Activated B cell treated with CpG ODN at 0.5 μM for 24 hours (primary cell): ENCODE measurements around the gene NPLOC4. TPM values are rescaled to one million over a fixed set of nuclear protein-coding genes. Genes with fewer than 3 reads are reported as not detected.
A peak's percentile ranks its signal among the peaks of the same experiment; 100 is the strongest.

Experiments used
- ATAC-seq: fragments of 200-7000 bp; cut with Tn5 transposase; one replicate; pipeline ENCODE4 v1.10.0; 2021; ENCODE audit warnings: low read depth, mild to moderate bottlenecking, moderate library complexity
- CTCF ChIA-PET: fragments of 350-600 bp; sonication (Branson Sonifier 250); formaldehyde crosslinking; loops from one replicate; lab custom pipeline; 2021; ENCODE audit warnings: antibody characterized with exemption; lab: Charles Lee
- POLR2A ChIA-PET: fragments of 350-600 bp; sonication (Branson Sonifier 250); formaldehyde crosslinking; loops from one replicate; lab custom pipeline; 2021; ENCODE audit warnings: antibody characterized with exemption; lab: Charles Lee
- DNase-seq: peaks from one replicate; pipeline ENCODE4 v3.0.0; 2022
- H3K27ac Mint-ChIP-seq: one replicate; pipeline ENCODE4 v1.8.0; 2020; ENCODE audit warnings: mixed read lengths
- H3K27me3 Mint-ChIP-seq: one replicate; pipeline ENCODE4 v1.8.0; 2021; ENCODE audit warnings: mixed read lengths
- H3K36me3 Mint-ChIP-seq: one replicate; pipeline ENCODE4 v1.8.0; 2021; ENCODE audit warnings: low read depth, mixed read lengths
- H3K4me1 Mint-ChIP-seq: one replicate; pipeline ENCODE4 v1.8.0; 2021; ENCODE audit warnings: mixed read lengths
- H3K4me3 Mint-ChIP-seq: one replicate; pipeline ENCODE4 v1.8.0; 2020; ENCODE audit warnings: mild to moderate bottlenecking, mixed read lengths
- H3K9me3 Mint-ChIP-seq: one replicate; pipeline ENCODE4 v1.8.0; 2020; ENCODE audit warnings: mixed read lengths
- intact Hi-C: fragments of 100-400 bp; cut with micrococcal nuclease; formaldehyde crosslinking; loops from one replicate; pipeline ENCODE4 v1.15.1; 2024
- total RNA-seq: library from RNA; stranded (reverse); gene quantifications from 2 replicates; pipeline ENCODE4 v1.2.3, GENCODE V29; 2022
- TF ChIP-seq, protein P1 (sequence below): fragments of 200-600 bp; IDR thresholded peaks from one replicate; pipeline ENCODE4 v1.8.0; 2022; ENCODE audit warnings: antibody characterized with exemption, mild to moderate bottlenecking

Gene NPLOC4
- total RNA-seq, 1 donor from 2014 or later = 132 TPM

DNA sequence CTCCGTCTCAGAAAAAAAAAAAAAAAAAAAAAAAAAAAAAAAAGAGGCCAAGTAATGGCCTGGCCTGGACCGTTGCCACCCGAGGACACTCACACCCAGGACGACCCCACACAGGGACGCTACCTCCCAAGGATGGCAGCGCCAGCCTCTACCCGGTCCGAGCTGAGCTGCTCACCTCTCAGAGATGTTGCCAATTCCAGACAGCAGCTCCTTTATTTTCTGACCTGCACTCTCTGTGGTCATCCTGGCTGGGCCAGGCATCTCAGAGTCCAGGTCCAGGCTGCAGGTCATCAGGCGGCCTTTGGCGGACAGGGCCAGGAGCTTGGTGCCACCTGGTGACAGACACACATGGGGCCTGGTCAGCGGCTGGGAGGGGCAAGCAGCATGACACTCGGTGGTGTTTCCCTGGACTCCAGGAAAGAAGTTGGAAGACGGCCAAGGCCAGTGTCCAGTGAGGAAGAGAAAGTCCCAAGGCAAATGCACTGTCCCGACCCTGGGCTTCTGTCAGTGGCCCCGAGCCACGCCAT is 87.8 kb downstream of the NPLOC4 start:
- no peak overlapping the region for H3K27ac Mint-ChIP-seq

DNA sequence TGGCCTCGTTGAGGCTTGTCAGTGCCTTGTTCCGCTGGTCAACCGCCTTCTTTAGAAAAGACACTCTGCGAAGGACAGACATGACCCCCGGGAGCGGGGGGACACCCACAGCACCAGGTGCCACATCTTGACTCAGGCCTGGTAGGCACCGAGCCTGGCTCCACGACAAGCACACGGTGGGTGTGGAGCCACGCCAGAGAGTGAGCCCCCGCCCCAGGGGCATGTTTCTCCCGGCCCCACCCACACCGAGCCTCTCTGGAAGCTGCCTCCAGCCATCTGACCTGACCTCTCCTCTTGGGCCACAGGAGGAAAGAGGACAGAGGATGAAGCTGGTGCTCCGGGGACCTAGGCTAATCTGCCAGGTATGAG is 89.3 kb downstream of the NPLOC4 start:
- H3K4me3 Mint-ChIP-seq = no peak overlapping the region
- peaks cover 67% of the 10 kb centered on the region for H3K36me3 Mint-ChIP-seq
- no peaks in the 10 kb centered on the region for H3K9me3 Mint-ChIP-seq
- ATAC-seq = no peak
- POLR2A ChIA-PET = no interaction called here
- no peak for DNase-seq
- no peak overlapping the region for H3K27ac Mint-ChIP-seq
- intact Hi-C loops = no loop called here
- peaks cover 23% of the 10 kb centered on the region for H3K4me1 Mint-ChIP-seq
- TF ChIP-seq, protein P1, sequence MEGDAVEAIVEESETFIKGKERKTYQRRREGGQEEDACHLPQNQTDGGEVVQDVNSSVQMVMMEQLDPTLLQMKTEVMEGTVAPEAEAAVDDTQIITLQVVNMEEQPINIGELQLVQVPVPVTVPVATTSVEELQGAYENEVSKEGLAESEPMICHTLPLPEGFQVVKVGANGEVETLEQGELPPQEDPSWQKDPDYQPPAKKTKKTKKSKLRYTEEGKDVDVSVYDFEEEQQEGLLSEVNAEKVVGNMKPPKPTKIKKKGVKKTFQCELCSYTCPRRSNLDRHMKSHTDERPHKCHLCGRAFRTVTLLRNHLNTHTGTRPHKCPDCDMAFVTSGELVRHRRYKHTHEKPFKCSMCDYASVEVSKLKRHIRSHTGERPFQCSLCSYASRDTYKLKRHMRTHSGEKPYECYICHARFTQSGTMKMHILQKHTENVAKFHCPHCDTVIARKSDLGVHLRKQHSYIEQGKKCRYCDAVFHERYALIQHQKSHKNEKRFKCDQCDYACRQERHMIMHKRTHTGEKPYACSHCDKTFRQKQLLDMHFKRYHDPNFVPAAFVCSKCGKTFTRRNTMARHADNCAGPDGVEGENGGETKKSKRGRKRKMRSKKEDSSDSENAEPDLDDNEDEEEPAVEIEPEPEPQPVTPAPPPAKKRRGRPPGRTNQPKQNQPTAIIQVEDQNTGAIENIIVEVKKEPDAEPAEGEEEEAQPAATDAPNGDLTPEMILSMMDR = no peak
- CTCF ChIA-PET = no interaction called here
- H3K27me3 Mint-ChIP-seq = no peaks in the 10 kb centered on the region

More for the DNA sequence above, 87.8 kb downstream of the NPLOC4 start:
- ATAC-seq (no peak), DNase-seq (no peak)
- CTCF ChIA-PET = no interaction called here
- Mint-ChIP-seq H3K27me3 (no peaks in the 10 kb centered on the region), H3K36me3 (peaks cover 60% of the 10 kb centered on the region), H3K4me1 (peaks cover 36% of the 10 kb centered on the region), H3K4me3 (peak overlapping the region; percentile 53), H3K9me3 (no peaks in the 10 kb centered on the region)
- intact Hi-C loops = no loop called here
- TF ChIP-seq, protein P1 = no peak
- POLR2A ChIA-PET = interaction anchor here (8.1 kb wide), 1 partner anchor 35 kb away, joined by 188 read pairs; the partner anchor contains the start of gene ACTG1

DNA sequence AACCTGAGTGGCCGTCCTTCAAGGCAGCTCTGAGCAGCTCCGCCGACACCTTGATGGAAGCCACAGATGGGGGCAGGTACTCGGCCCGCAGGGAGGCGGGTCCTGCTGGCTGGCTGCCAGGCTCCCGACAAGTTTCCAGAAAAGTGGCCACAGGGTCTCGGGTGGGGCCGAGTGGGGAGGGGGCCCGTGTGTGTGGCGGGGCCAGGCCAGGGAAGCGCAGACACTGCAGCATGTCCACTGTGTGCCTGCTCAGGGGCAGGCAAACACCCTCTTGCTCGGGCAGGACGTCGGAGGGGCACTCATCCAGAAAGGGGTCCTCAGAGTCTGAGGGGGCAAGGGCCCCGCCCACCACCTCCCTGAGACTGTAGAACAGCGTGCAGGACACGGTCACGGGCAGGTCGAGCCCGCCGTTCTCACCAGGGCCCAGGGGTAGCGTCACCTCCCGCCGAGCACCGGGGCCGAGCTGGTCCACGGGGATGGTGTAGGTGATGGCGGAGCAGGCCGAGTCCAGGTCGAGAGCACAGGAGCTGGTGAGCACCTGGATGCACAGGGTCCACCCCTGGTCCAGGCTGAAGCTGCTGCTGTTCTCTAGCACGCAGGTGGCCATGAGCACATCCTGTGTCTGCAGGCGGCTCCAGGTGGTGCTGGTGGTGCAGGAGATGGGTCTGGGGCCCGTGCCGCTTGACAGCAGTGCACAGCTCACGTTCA is 89.9 kb downstream of the NPLOC4 start:
- Mint-ChIP-seq H3K27ac (no peak overlapping the region), H3K4me1 (peaks cover 23% of the 10 kb centered on the region), H3K9me3 (no peaks in the 10 kb centered on the region), H3K4me3 (no peak overlapping the region), H3K36me3 (peaks cover 72% of the 10 kb centered on the region), H3K27me3 (no peaks in the 10 kb centered on the region)
- CTCF ChIA-PET = no interaction called here
- POLR2A ChIA-PET = interaction anchor here (0.7 to 1.3 kb wide), 2 partner anchors 9 to 30 kb away, joined by 3 to 4 read pairs; no protein-coding TSS in a partner anchor
- intact Hi-C loops = no loop called here
- no peak for ATAC-seq
- DNase-seq = no peak
- TF ChIP-seq, protein P1 = no peak

DNA sequence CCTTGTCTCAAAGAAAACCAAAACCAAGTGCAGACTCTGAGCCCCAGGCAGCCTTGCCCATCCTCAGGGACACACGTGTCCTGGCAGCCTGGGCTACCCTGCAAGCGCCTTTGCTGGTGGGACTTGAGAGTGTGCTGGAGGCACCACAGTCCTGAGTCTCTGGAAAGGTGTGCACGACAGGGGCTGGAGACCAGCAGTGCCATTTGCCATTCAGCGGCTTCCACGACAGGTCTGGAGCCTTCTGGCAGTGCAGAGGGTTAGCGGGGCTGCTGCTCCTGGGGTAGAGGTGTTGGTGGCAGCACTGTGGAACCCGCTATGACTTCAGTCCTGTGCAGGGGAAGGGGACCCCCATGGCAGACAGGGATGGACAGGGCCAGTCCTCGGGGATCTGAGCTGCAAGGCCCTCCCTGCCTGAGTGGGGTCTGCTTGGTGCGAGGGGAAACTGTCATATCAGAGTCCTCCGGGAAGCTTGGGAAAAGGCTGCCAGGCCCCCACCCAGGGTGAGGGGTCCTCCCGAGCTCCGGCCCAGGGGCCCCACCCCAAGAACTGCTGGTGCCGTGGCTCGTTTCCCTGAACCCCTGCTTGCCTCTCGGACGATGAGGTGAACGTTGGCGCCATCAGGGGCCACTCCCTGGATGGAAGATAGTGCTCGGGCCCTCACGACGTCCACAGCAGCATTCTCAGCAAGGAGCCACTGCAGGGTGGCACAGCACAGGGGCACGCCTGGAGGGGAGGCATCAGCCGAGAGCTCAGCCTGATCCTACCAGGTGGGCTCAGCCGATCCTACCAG is 91.6 kb downstream of the NPLOC4 start:
- H3K27me3 Mint-ChIP-seq = no peaks in the 10 kb centered on the region
- H3K4me3 Mint-ChIP-seq = no peak overlapping the region
- TF ChIP-seq, protein P1 = no peak
- peaks cover 75% of the 10 kb centered on the region for H3K36me3 Mint-ChIP-seq
- H3K9me3 Mint-ChIP-seq = no peaks in the 10 kb centered on the region
- H3K27ac Mint-ChIP-seq = no peak overlapping the region
- ChIA-PET CTCF (no interaction called here), POLR2A (interaction anchor here (0.8 kb wide), 1 partner anchor 16 kb away, joined by 3 read pairs; no protein-coding TSS in a partner anchor)
- peaks cover 12% of the 10 kb centered on the region for H3K4me1 Mint-ChIP-seq
- ATAC-seq (no peak), DNase-seq (no peak)
- intact Hi-C loops = no loop called here
